Colonic mucosa (tissue), 4 donors: ENCODE measurements around the gene STK24. TPM values are rescaled to one million over a fixed set of nuclear protein-coding genes. Genes with fewer than 3 reads are reported as not detected.

Experiments used
- DNase-seq: peaks from one replicate; pipeline ENCODE4 v3.0.0-alpha.2; 2020
- H3K27ac ChIP-seq: fragments of 200-600 bp; one replicate; pipeline ENCODE4 v1.8.0; 2021
- H3K27me3 ChIP-seq: fragments of 200-600 bp; one replicate; pipeline ENCODE4 v1.8.0; 2021
- H3K36me3 ChIP-seq: fragments of 200-600 bp; one replicate; pipeline ENCODE4 v1.8.0; 2021
- H3K4me1 ChIP-seq: fragments of 200-600 bp; one replicate; pipeline ENCODE4 v1.8.0; 2021; ENCODE audit warnings: mild to moderate bottlenecking
- H3K4me3 ChIP-seq: fragments of 200-600 bp; one replicate; pipeline ENCODE4 v1.8.0; 2021
- H3K9ac ChIP-seq, 2 donors: one replicate each; pipeline ENCODE4 v1.7.0; 2013; ENCODE audit warnings: control low read depth in 2 of 2, low read depth in 2 of 2, low read length in 2 of 2
- H3K9me3 ChIP-seq: fragments of 200-600 bp; one replicate; pipeline ENCODE4 v1.8.0; 2021
- intact Hi-C: fragments of 100-400 bp; cut with DNase I; formaldehyde crosslinking; loops from one replicate; pipeline ENCODE4 v1.14.1; 2022
- total RNA-seq, 2 donors: library from RNA; stranded (reverse); fragmentation: NEBNext Ultra II Directional in 1 of 2; extraction: Animal tissue kit (Norgen Biotek cat#: 25700) in 1 of 2; gene quantifications; one replicate each; pipeline ENCODE4 v1.2.1, GENCODE V29; 2021
- TF ChIP-seq, protein P1 (sequence below): fragments of 200-600 bp; IDR thresholded peaks from one replicate; pipeline ENCODE4 v1.8.0; 2022; ENCODE audit warnings: antibody characterized with exemption, mild to moderate bottlenecking
- donor health status: healthy.
- donor health status: DM: no; HTN: no; CAD: no.
- donor health status: DM: no; HTN: no; CAD: no.

STK24 gene
- total RNA-seq, 2 donors from 2014 or later, result 160 to 206 TPM

DNA sequence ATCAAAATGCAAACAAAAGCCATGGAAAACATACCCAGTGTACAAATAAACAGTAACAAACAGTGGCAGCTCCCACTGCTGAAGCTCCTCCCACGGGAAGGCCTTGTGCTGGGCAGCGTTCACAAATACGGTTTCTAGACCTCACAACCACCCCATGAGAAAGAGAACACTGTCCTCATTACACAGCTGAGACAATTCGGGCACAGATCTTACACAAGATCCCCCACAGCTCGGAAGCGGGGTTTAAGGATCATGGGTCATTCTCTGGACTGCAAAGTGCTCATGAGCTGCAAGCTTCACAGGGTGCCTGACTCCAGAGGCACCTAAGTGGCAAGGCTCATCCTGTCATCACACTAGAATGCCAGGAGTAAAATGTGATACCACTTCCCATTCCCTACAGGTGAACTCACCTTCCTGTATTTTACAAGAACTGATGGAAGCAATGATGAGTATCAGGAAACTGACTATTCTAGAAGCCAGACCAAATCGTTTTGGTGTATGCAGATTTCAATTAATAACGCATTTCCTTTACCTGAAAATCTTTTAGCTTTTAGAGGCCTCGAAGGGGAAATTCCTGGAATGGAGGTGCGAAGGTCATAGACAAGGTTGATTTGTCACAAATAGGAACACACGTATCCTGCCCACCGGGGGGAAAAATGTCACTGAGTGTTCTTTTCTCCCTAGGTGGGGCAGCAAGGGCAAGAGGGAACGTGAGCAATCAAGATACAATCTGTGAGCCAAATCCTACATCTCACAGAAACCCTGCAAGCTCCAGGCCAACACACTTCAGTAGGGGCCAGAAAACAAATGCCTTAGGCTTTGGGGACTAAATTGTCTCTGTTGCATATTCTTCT is 41.2 kb downstream of the STK24 start:
- no peak for DNase-seq
- H3K4me3 ChIP-seq, result no peak overlapping the region
- H3K36me3 ChIP-seq, result no peaks in the 10 kb centered on the region
- H3K27ac ChIP-seq, result no peak overlapping the region
- H3K27me3 ChIP-seq, result no peaks in the 10 kb centered on the region
- peaks cover 7% of the 10 kb centered on the region for H3K4me1 ChIP-seq
- no peak overlapping the region for H3K9ac ChIP-seq
- TF ChIP-seq, protein P1, sequence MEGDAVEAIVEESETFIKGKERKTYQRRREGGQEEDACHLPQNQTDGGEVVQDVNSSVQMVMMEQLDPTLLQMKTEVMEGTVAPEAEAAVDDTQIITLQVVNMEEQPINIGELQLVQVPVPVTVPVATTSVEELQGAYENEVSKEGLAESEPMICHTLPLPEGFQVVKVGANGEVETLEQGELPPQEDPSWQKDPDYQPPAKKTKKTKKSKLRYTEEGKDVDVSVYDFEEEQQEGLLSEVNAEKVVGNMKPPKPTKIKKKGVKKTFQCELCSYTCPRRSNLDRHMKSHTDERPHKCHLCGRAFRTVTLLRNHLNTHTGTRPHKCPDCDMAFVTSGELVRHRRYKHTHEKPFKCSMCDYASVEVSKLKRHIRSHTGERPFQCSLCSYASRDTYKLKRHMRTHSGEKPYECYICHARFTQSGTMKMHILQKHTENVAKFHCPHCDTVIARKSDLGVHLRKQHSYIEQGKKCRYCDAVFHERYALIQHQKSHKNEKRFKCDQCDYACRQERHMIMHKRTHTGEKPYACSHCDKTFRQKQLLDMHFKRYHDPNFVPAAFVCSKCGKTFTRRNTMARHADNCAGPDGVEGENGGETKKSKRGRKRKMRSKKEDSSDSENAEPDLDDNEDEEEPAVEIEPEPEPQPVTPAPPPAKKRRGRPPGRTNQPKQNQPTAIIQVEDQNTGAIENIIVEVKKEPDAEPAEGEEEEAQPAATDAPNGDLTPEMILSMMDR, result no peak
- no peaks in the 10 kb centered on the region for H3K9me3 ChIP-seq
- intact Hi-C loops, result no loop called here

DNA sequence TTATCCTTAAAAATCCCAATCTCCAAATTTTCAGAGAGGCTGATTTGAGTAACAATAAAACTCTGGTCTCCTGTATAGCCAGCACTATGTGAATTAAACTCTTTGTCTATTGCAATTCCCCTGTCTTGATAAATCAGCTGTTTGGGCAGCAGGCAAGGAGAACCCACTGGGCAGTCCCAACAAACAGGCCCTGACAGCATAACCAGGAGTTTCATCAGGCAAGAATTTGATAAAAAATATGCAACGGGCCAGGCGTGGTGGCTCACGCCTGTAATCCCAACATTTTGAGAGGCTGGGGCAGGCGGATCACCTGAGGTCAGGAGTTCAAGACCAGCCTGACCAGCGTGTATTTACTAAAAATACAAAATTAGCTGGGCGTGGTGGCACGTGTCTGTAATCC is 42.1 kb downstream of the STK24 start:
- Histone ChIP-seq H3K9ac (no peak overlapping the region), H3K4me1 (peaks cover under 1% of the 10 kb centered on the region), H3K4me3 (no peak overlapping the region), H3K27ac (no peak overlapping the region), H3K36me3 (no peaks in the 10 kb centered on the region), H3K9me3 (no peaks in the 10 kb centered on the region), H3K27me3 (no peaks in the 10 kb centered on the region)
- TF ChIP-seq, protein P1, result no peak
- no peak for DNase-seq
- intact Hi-C loops, result no loop called here

DNA sequence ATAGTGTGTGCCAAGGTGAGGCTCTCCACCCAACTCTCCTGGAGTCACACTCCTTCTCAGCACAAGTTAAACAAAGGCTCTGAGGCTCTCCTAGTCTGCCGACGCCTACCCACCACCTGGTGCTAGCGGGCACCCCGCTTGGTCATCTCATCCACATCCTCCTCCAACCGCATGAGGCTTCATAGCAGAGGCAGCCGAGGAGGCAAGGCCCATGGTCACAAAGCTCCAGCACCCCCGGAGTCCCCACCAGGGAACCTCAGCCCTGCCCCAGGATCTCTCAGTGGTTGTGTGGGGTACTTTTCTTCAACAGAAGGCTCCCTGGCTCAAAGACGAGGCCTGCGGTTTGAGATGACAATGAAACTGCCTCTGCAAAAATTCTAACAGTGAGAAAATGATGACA is 43.0 kb downstream of the STK24 start:
- Histone ChIP-seq H3K9ac (no peak overlapping the region), H3K4me3 (no peak overlapping the region), H3K27ac (no peak overlapping the region), H3K27me3 (no peaks in the 10 kb centered on the region), H3K9me3 (no peaks in the 10 kb centered on the region), H3K4me1 (no peaks in the 10 kb centered on the region), H3K36me3 (no peaks in the 10 kb centered on the region)
- intact Hi-C loops, result no loop called here
- no peak for DNase-seq
- TF ChIP-seq, protein P1, result no peak

DNA sequence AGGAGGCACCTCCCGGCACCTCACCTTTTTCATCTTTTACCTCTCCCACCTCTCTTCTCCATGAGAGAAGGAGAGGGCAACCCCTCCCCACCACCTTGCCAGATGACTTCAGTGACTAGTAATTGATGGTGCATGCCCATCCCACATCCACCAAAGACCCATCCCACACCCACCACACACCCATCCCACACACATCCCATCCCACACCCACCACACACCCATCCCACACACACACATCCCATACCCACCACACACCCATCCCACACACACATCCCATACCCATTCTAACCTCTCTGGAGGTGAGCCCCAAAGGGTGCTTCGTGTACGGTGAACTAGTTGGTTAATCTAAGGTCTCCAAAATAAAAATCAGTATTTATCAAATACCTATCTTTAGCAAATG is 44.7 kb downstream of the STK24 start:
- Histone ChIP-seq H3K36me3 (no peaks in the 10 kb centered on the region), H3K4me3 (no peak overlapping the region), H3K9me3 (no peaks in the 10 kb centered on the region), H3K27me3 (no peaks in the 10 kb centered on the region), H3K4me1 (no peaks in the 10 kb centered on the region), H3K9ac (no peak overlapping the region), H3K27ac (no peak overlapping the region)
- TF ChIP-seq, protein P1, result no peak
- intact Hi-C loops, result no loop called here
- DNase-seq, result no peak

DNA sequence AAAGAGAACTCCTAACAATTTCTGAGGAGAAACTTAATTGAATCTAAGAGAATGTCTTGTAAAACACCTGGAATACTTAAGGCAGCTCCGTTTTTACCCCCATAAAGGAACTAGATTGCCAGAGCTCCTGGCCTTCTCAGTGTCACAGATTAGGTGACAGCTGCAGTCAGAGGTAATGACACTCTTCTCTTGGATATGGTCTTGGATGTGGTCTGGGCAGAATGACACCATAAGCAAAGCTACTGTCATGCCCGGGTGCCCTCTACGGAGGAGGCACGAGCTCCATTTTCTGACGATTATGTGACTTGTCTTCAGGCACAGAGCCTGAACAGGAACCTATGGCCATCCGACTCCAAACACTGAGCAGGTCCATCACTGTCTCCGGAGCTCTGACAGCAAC is 46.7 kb downstream of the STK24 start:
- intact Hi-C loops, result no loop called here
- Histone ChIP-seq H3K4me3 (no peak overlapping the region), H3K4me1 (no peaks in the 10 kb centered on the region), H3K36me3 (no peaks in the 10 kb centered on the region), H3K27me3 (no peaks in the 10 kb centered on the region), H3K27ac (no peak overlapping the region), H3K9ac (no peak overlapping the region), H3K9me3 (no peaks in the 10 kb centered on the region)
- TF ChIP-seq, protein P1, result no peak
- no peak for DNase-seq
